Activated T-cell treated with anti-CD3 and anti-CD28 coated beads for 48 hours (primary cell): Measurements from ENCODE around the gene ORAI2.
"Not testable (repeated sequence)": the region's sequence is repeated elsewhere in the genome, so short reads cannot be mapped to it uniquely, and the experiment has no call there.

ENCODE experiments used
- DNase-seq: peaks from one replicate; pipeline ENCODE4 v3.0.0-alpha.2; 2020; ENCODE audit warnings: low read depth

ORAI2 gene

DNA sequence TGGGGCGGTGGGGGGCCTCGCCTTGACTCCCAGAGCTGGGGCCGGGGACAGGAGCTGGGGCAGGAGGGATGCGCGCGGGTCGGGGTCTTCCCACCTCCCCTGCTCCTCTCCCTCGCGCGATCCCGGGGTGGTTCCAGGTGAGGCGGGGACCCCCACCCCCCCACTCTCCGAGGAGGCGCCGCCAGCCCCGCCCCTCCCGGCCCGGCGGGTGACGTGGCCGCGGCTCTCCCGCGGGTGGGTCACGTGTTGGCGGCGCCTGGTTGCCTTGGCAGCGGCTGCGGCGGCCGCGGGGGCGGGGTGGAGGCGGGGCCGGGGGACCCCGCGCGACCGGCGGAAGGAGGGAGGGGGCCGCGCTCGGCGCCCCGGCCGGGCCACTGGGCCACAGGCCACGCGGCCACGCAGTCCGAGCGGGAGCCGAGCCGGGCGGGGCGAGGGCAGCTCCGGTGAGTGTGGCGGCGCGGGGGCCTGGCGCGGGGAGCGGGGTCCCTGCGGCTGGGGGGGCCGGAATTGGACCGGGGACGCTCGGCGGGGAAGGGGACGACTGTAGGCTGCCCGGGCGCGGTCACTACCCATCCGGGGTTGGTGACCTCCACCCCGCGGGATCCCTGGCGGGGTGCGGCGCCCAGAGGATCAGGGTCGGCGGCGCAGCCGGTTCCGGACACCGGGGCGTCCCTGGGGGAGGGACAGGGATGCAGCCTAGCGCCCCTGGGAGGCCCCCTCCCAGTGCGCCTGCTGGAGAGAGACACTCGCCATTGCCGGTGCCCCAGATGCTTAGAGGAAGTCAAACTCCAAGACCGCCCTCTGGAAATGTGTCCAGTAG lies at the start of gene ORAI2:
Gene ORAI2 (plus strand): TSS at position 357 of the 820 bp plus-strand sequence. CDS start 5,382 bp downstream, outside the sequence.
- DNase-seq, result peak; percentile 83

GRCh38 chr7:102387064-102387463 lies 46.3 kb upstream of the ORAI2 start:
- DNase-seq, result no peak

DNA sequence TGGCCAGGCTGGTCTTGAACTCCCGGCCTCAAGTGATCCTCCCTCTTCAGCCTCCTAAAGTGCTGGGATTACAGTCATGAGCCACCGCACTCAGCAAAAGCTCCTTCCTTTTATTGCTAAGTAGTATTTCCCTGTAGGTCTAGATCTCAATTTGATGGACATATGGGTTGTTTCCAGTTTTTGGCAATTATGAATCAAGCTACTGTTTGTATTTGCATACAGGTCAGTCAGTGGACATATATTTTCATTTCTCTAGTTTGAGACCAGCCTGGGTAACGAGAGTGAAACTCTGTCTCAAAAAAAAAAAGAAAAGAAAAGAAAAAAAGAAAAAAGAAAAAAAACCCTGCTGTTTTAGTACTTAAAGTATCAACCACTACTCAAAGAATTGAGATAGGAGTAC lies 43.6 kb upstream of the ORAI2 start:
- DNase-seq, result no peak

DNA sequence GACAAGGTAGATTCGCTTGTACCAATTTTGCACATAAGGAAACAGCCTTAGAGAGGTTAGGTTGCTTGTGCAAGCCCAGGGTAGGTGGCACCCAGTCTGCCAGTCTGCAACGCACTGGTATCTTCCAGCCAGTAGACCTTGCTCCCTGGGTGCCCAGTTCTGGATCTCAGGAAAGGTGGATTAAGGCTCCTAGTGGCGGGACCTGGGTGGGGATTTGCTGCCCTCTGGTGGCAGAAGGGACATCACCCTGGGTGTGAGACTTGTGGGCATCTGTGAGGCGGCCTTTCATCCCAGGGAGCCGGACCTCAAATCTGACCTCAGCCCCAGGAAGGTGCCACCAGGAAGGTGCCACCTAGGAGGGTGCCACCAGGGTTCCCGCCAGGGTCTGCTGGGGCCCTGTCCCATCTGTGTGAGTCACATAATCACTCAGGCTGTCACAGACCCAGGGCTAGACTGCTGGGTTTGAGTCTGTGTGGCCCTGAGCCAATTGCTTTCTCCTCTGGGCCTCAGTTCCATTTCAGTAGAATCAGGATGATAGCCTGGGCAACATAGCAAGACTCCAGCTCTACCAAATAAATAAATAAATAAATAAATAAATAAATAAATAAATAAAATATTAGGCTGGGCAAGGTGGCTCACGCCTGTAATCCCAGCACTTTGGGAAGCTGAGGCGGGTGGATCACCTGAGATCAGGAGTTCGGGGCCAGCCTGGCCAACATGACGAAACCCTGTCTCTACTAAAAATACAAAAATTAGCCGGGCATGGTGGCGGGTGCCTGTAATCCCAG lies 42.5 kb upstream of the ORAI2 start:
- DNase-seq, result peak; percentile 52

DNA sequence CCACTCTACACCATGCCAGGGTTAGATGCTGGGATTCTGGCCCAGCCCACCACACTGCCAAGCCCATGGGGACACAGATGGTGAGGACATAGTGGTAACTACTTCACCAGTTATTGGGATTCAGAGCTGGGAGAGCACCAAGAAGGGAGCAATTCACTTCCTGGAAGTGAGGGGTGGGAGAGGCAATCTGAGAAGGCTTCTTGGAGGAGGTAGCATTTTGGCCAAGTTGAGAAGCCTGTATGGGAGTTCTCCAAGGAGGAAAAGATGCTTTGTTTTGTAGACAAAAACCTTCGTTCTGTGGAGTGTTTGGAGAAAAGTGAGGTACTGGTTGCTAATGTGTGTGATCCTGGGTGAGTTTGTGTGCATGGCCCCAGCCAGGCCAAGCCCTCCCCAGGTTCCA lies 41.0 kb upstream of the ORAI2 start:
- DNase-seq, result no peak

DNA sequence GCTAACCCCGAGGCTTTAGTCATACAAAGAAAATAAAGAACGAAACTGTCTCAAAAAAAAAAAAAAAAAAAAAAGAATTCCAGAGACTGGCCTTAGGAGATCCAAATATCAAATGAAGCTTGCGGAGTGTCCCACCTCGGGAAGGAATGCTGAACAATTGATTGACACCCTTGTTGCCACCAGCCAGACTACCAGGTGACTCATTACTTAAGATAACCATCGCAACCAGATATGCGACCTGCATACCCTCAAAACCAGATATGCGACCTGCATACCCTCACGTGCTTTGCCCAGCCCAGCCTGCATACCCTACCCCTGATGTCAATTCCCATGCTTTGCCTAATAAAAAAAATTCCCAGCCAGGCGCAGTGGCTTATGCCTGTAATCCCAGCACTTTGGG lies 39.9 kb upstream of the ORAI2 start:
- DNase-seq, result no peak

GRCh38 chr7:102395592-102395872 lies 37.8 kb upstream of the ORAI2 start:
- DNase-seq, result no peak

- peak; percentile 74 for DNase-seq
These were observed 37.3 kb upstream of the ORAI2 start, which contains the start of gene PRKRIP1 for GRCh38 chr7:102395873-102396709. Gene PRKRIP1 (plus strand): TSS chr7:102396363. CDS start chr7:102396412, 49 bp downstream.

- DNase-seq, result no peak
These were observed 36.7 kb upstream of the ORAI2 start for GRCh38 chr7:102396710-102397019.

DNA sequence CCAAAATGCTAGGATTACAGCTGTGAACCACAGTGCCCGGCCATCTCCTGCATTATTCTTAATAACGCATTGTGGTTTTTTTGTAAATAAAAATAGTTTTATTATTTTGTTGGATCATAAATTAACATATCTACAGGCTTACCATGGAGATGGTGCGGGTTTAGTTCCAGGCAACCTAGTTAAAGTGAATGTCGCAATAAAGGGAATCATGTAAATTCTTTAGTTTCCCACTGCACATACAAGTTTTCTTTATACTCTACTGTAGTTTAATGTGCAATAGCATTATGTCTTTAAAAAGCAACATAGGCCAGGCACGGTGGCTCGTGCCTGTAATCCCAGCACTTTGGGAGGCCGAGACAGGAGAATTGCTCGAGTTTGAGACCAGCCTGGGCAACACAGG lies 34.8 kb upstream of the ORAI2 start:
- no peak for DNase-seq

GRCh38 chr7:102400360-102400759 lies 33.0 kb upstream of the ORAI2 start:
- DNase-seq, result no peak

- no peak for DNase-seq
These were observed 29.8 kb upstream of the ORAI2 start for GRCh38 chr7:102403563-102403962.

GRCh38 chr7:102404005-102404861 lies 29.1 kb upstream of the ORAI2 start:
- no peak for DNase-seq

DNA sequence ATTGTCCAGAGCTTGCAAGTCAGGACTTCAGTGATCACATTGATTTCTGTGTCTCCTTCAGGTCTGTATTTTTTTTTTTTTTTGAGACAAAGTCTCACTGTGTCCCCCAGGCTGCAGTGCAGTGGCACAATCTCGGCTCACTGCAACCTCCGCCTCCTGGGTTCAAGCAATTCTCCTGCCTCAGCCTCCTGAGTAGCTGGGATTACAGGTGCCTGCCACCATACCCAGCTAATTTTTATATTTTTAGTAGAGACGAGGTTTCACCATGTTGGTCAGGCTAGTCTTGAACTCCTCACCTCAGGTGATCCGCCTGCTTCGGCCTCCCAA lies 28.6 kb upstream of the ORAI2 start:
- not testable (repeated sequence) for DNase-seq

GRCh38 chr7:102407910-102408309 lies 25.5 kb upstream of the ORAI2 start:
- no peak for DNase-seq

- DNase-seq, result not testable (repeated sequence)
These were observed 24.8 kb upstream of the ORAI2 start for GRCh38 chr7:102408530-102408929.

DNA sequence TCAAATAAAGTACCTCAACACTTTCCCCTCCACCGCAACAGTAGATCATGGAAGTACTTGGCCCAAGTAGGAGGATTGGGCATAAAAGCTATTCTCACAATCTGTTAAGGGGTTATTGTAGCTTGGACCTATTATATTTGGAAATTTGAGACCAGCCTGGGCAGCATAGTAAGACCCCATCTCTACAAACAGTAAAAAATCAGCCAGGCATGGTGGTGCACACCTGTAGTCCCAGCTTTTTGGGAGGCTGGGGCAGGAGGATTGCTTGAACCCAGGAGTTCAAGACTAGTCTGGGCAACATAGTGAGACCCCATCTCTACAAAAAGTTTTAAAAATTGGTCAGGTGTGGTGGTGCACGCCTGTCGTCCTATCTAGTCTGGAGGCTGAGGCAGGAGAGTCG lies 24.0 kb upstream of the ORAI2 start:
- no peak for DNase-seq

DNA sequence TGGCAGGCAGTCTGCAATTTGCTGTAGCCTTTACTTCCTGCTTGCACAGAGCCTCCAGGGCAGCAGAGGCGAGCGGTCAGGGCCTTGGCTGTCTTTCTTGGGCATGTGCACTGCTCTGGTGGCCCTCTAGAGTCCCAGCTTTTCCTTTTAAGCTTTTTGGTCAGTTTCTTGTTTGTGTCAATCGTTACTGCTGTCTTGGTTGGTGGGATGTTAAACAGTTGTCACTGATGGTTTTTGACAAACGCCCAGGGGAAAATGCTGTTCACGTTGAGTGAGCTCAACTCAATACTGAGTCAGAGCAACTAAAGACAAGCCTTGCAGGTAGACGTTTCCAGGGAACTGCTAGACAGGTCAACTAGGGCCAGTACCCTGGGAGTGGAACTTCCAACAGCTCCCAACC lies 23.3 kb upstream of the ORAI2 start:
- no peak for DNase-seq

GRCh38 chr7:102410918-102411317 lies 22.5 kb upstream of the ORAI2 start:
- DNase-seq, result no peak

DNA sequence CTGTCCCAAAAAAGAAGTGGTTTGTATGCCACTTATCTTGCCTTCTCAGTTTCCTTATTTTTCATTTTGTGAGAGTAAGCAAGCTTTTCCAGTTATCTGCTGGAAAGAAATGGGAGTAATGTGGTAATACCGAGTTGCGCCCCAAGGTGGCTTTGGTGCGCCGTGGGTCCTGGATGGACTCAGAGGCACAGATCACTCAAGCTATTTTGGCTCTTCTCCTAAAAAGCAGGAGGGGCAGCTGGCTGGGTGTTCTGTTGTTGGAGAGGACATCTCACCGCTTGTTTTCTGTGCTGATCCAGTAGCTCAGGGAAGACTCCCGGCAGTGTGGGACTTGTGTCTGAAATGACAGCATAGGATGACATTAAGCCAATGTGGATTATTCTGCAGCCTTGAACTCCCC lies 20.8 kb upstream of the ORAI2 start:
- no peak for DNase-seq

DNA sequence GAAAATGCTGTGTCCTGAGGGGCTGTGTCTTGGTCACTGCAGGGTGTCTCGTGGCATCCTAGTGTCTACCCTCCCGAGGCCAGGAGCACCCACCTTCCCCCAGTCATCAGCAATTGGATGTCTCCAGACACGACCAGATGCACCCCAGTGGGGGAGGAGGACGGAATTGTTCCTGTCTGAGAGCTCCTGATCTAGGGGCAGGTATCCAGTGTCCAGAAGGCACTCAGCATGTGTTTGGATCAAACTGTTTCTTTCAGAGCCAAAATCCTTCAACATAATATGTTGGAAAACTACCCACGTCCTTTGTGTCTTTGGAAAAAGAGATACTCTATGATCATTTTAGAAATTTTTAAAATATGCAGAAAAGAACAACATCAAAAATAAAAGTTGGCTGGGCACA lies 20.3 kb upstream of the ORAI2 start:
- no peak for DNase-seq

DNA sequence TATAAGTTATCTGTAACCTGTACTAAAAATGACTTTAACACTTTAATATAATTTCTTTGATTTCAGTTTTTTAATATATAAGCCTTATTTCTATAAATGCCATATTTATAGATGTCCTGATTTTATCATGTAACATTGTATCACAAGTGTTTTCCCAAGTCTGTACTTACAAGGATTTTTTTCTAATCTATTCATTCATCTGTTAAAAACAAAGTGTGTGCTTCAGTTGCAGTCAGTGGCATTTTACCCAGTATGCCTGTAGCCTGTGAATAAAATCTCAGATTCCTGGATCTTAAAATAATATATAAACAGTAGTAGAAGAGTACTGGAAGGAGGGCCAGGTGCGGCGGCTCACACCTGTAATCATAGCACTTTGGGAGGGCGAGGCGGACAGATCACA lies 19.8 kb upstream of the ORAI2 start:
- DNase-seq, result no peak
